ENCODE data around the gene GPR84.

GPR84 gene

GRCh38 chr12:54373649-54374561 lies 9.6 kb upstream of the GPR84 start:
- no peak for DNase-seq

DNA sequence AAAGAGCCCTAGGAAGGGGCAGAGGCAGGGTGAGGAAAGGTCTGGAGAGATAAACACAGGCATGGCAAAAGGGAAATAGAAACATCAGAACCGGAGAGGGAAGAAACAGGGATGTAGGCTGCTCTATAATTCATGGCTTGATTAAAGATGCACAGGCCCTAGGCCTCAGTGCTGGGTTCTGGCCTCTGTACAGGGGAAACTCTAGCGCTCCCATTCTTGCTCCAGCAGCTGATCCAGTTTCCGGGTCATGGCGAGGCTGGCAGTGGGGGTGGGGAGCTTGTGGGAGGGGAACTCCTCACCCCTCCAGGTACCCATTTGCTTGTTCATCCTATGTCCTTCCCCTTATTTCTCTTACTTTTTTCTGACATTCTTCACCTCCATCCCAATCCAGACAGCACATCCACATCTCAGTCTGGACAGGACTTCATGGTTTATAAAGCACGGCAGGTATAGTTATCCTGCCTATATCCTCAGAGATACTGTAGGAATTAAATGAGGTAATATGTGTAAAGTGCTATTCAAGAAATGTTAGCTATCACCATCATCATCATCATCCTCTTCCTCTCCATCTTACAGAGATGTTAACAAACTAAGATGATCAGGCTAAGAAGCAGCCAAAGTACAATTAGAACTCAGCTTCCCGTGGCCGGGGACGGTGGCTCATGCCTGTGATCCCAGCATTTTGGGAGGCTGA lies 8.0 kb upstream of the GPR84 start:
- peak; percentile 19 for DNase-seq

GRCh38 chr12:54371328-54372112 lies 7.2 kb upstream of the GPR84 start:
- no peak for DNase-seq

- DNase-seq, result peak; percentile 43
Measured at GRCh38 chr12:54370171-54370730, 6.0 kb upstream of the GPR84 start.

- no peak for DNase-seq
Measured at GRCh38 chr12:54369597-54370131, 5.4 kb upstream of the GPR84 start.

DNA sequence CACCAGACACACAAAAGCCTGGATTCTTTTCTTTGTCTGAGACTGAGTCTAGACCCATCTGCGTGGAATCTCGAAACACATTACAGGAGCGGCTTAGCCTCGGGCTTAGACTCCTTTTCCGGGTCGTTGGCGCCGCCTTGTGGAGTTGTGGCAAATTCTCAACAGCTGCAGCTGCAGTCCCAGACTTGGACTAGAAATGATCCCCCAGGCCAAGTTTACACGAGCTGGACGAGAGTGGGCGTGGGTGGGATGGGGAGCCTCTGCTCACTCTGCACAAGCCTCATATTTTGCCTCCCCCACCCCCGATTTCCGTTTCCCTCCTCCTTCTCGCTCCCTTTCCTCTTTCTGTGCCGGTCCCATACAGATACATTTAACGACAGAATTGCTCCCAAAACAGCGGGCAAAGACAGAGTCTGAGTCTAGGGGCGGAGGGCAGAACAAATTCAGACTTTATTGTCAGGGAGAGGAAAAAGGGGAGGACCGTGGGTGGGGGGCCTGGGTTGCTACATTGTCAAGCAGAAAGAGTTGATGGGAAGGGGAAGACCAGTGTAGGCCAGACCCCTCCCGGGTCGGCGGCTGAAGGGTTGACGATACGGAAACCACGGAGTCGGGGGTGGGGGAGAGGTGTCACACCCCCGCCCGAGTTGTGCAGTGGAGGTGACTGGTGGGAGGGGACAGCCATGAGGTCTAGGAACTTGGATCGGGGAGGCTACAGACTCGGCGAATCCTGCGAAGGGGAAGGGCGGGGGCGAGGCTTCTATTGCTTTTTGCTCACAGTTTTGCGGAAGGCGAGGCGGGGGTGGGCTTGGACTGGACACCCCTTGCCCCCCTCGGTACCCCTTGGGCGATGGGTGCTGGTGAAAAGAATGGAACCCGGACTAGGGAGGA lies 4.7 kb upstream of the GPR84 start:
- peak; percentile 83 for DNase-seq

DNA sequence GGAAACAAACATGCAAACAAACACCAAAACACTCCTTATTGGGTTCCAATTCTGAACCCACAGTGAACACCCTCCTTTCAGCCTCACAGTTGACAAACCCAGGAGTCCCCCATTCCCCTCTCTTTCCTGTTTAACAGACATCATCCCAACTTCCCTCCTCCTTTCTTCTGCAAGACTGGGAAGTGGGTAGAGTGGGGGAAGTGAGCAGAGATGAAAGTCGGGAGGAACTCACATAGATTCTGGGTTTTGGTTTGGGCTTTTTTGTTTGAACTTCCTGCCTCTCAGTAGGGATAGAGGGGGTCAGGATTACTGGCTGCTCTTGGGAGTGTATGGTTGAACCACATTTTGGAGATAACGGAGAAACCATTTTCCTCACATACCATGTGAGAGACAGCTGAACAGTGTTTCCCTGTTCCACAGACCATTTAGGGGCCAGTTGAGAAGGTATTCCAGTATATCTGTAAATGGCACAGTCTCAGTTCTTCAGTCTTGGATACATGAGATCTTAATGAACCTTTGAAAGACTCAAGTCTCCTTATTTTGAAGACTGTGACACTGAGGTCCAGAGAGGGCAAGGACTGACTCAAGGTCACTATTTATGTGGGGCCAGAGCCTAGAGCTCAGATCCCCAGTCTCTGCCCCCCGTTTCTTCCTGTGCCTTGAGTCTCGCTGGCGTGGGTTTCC lies 3.9 kb upstream of the GPR84 start:
- DNase-seq, result no peak

DNA sequence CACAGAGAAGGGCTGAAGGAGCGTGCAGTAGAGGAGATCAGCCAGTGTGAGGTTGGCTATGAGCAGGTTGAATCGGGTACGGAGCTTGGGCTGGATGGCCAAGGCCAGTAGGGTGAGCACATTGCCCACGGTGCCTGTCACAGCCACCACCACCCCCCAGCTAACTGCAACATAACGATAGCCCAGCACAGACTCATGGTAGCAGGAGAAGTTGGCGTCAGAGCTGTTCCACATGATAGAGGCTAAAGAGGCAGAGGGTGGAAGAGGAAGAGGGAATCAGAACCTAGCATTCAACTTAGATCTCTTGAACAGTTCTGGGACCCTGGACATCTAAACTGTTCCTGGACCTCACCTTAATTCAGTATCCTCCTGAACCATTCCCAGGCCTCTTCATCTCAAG lies 668 bp downstream of the GPR84 start:
- DNase-seq, result no peak

DNA sequence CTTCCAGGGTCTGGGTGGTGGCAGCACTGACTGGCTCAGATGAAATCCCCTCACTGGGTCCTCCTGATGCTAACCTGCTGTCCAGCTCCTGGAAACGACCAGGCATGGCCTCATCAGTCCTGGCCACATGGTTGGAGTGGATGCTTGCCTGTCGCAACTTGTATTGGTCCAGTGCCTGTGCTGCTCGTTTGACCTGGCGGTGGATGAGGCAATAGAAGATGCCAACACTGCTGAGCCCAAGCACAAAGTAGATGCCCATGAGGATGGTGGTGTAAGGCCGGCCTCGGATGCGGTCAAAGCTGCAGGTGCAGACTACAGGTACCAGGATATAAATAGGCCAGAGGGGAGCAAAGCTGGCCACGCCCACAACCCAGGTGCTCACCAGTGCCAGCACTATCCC lies 1.2 kb downstream of the GPR84 start:
- DNase-seq, result no peak

DNA sequence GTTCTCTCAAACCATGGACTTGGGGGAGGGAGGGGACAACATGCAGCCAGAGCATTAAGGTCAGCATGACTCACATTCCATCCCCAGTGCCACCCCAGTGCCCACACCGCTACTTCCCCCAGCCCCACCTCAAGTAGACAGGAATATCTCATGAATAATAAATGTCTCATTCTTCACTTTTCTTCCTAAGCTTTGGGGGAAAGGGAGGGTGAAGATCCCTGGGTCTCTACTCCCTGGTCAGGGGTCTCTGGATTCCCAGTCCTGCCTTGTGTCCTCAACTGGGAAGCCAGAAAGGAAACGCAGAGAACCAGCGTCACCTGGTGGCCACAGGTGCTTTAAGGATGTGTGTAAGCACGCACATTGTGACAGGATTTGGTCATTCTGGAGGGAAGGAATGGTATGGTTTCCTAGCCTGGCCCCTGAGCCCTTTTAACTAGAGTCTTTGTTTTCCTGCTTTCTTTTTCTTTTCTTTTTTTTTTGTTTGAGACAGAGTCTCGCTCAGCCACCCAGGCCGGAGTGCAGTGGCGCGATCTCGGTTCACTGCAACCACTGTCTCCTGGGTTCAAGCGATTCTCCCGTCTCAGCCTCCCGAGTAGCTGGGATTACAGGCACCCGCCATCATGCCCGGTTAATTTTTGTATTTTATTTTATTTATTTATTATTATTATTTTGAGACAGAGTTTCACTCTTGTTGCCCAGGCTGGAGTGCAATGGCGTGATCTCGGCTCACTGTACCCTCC lies 3.4 kb downstream of the GPR84 start:
- peak; percentile 56 for DNase-seq

GRCh38 chr12:54359762-54360351 lies 4.4 kb downstream of the GPR84 start:
- no peak for DNase-seq

- DNase-seq, result peak; percentile 98
Measured at GRCh38 chr12:54358945-54359761, 5.1 kb downstream of the GPR84 start.

DNA sequence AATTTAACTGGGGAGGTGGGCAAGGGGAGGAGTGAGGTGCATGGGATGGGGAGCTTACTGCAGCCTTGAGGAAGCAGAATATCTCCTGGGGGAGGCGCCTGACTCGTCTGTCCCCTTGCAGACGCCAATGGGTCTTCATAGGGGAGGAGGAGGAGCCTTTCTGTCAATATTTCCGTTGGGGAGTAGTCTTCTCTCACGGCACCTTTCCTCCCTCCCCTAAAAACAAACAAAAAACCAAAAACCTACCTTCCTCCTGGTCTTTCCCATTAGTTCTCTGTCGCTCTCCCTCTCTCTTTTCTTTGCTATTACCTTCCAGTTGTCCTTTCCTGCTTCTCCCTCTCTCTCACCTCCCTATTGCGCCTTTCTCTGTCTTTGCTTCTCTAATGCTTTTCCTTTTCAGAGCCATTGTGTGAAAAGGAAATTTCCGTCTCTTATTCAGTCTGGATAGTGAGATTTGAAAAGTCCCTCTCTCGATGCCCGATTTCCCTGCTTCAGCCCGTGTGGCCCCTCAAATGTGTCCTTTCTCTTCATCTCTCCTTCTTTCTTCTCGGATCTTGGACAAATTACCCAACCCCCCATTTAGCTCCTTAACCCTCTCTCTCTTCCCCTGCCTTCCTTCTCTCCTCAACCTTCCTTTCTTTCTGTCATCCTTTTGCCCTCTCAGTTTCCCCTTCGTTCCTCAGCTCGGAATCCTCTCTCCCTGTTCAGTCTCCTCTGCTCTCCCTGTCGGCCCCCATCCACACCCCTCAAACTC lies 5.9 kb downstream of the GPR84 start:
- DNase-seq, result peak; percentile 20

DNA sequence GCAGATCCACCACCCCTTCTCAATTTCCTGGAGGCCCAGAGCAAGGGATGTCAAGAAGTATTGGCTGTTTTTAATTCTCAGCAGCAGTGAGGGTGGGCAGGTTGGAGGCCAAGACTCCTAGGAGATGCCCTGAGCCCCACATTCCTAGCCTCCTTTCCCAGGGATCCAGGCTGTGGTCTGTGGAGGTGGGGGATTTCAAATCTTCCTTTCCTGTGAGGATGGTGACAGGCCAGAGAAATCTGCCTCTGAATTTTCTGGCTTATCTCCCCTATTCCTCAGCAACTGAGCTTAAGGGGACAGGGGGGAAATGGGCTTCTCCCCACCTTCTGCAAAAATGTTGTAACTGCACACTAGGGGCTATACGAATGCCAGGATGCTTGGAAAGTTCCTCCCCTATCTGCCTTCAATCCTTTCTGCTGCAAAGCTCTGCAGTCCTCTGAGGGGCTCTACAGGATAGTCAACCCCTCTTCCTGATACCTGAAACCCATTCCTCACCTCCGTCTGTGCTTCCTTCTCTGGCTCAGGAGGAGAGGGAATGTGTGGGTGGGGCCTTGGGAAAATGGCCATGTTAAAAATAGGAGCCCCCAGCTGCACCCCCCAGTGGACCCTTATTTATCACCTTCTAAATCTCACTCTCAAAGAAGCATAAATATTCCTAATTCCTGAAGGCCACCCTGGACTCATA lies 6.6 kb downstream of the GPR84 start:
- DNase-seq, result no peak

DNA sequence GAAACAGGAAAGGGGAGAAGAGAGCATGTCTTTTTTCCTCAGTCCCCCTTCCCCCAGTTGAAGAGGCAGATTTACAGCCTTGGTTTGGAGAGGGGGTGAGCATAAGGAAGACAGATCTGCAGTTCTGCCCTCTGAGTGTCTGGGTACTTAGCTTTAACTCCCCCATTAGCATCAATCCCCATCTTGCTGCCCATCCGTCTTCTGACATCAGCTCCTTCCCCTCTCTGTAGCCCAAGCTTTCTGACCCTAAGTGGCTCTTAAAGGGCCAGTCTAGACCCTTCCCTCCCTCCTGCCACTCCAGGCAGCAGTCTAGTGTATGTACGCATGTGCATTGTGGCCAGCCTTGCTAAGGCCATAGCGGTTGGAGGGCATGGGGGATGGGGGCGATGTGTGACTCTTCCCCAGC lies 7.3 kb downstream of the GPR84 start:
- no peak for DNase-seq

- no peak for DNase-seq
Measured at GRCh38 chr12:54356228-54356627, 8.1 kb downstream of the GPR84 start.

DNA sequence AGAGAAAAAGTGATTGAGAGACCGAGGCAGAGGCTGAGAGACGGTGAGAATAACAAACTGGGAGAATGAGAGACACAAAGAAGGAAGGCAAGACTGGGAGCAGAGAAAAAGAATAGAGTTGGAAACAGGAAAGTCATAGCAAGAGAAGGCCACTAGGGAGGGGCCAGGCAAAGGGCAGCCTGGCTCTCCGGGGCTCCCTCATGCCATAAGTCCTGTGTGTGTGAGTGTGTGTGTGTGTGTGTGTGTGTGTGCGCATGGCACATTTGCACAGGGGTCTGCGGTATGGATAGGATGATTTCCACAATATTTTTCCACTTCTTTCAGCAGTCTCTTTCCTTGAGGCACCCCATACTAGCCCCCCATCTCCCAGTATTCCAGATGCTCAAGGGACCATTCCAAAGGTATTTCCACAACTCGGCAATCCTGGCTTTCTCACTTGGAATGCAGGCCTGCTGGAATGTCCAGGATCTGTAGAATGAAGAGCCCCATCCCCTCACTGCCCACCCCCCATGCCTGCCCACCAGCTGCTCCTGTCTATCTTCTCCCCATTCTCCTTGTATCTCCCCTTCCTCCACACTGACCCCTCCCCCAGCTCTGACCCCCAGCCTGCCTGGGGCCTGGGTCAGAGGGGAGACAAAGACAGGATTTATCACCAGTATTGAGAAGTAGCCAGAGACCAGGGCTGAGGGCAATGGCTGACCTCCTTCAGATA lies 9.0 kb downstream of the GPR84 start:
- DNase-seq, result no peak
